AG04450 (cell line): ENCODE measurements around the gene ACE. TPM values are rescaled to one million over a fixed set of nuclear protein-coding genes. Genes with fewer than 3 reads are reported as not detected.

Experiments
- CTCF ChIA-PET: fragments of 300-600, 350-600 bp; formaldehyde crosslinking; extraction: SDS; loops from one replicate; lab custom pipeline; 2022; ENCODE audit warnings: antibody characterized with exemption, inconsistent platforms; lab: Charles Lee
- POLR2A ChIA-PET: fragments of 350-600 bp; formaldehyde crosslinking; extraction: SDS; loops from one replicate; lab custom pipeline; 2021; ENCODE audit warnings: antibody characterized with exemption, inconsistent platforms; lab: Yijun Ruan, JAX
- DNase-seq: peaks from one replicate; pipeline ENCODE4 v3.0.0-alpha.2; 2011; ENCODE audit warnings: low read depth, low spot score
- H3K27ac ChIP-seq: one replicate; pipeline ENCODE4 v1.5.1; 2012; ENCODE audit warnings: low read depth, low read length, control low read depth
- H3K27me3 ChIP-seq: one replicate; pipeline ENCODE4 v1.6.0; 2012; ENCODE audit warnings: low read length; ENCODE audit not compliant: control insufficient read depth, insufficient read depth
- H3K4me3 ChIP-seq: 2 replicates; pipeline ENCODE4 v1.5.1; 2011; ENCODE audit warnings: mild to moderate bottlenecking, low read depth, low read length, control low read depth
- H3K9me3 ChIP-seq: 2 replicates; pipeline ENCODE4 v1.5.1; 2012; ENCODE audit warnings: low read length; ENCODE audit not compliant: control insufficient read depth, insufficient read depth
- CTCF ChIP-seq: IDR thresholded peaks from 2 replicates; pipeline ENCODE4 v1.5.1; 2011; ENCODE audit warnings: low read depth, low read length, control low read depth, inconsistent platforms
- polyA plus RNA-seq: library from polyadenylated mRNA; depleted of rRNA; stranded (reverse); fragments of >200 nt; gene quantifications from 2 replicates; pipeline ENCODE4 v1.2.3, GENCODE V29; 2011

The ACE gene
- polyA plus RNA-seq, 1 experiment: 0.99 TPM

GRCh38 chr17:63483655-63484575, 7.1 kb downstream of the ACE start:
- Histone ChIP-seq H3K4me3 (no peak overlapping the region), H3K27me3 (peaks cover 4% of the 10 kb centered on the region), H3K9me3 (no peaks in the 10 kb centered on the region; the same call in 1 of the 2 replicates), H3K27ac (no peak overlapping the region)
- POLR2A ChIA-PET: no interaction called here
- no peak for DNase-seq
- CTCF ChIA-PET: no interaction called here
- TF ChIP-seq CTCF: no peak

- H3K4me3 ChIP-seq: no peak overlapping the region
- DNase-seq: no peak
- ChIA-PET CTCF (interaction anchor here (1.7 kb wide), 1 partner anchor 8 kb away, joined by 5 read pairs; no protein-coding TSS in a partner anchor), POLR2A (no interaction called here)
- TF ChIP-seq CTCF: no peak
- peaks cover 4% of the 10 kb centered on the region for H3K27me3 ChIP-seq
- no peak overlapping the region for H3K27ac ChIP-seq
- no peaks in the 10 kb centered on the region; the same call in 1 of the 2 replicates for H3K9me3 ChIP-seq
Observed at GRCh38 chr17:63486317-63487013, 9.6 kb downstream of the ACE start.

GRCh38 chr17:63487014-63487339, 10.1 kb downstream of the ACE start:
- ChIA-PET POLR2A (no interaction called here), CTCF (interaction anchor here (1.7 to 1.9 kb wide), 2 partner anchors 7 to 9 kb away, joined by 5 read pairs; no protein-coding TSS in a partner anchor)
- DNase-seq: no peak
- Histone ChIP-seq H3K4me3 (no peak overlapping the region), H3K27ac (no peak overlapping the region), H3K9me3 (no peaks in the 10 kb centered on the region; the same call in 1 of the 2 replicates), H3K27me3 (peaks cover 5% of the 10 kb centered on the region)
- no peak for TF ChIP-seq CTCF

- Histone ChIP-seq H3K27me3 (peaks cover 8% of the 10 kb centered on the region), H3K27ac (no peak overlapping the region), H3K4me3 (no peak overlapping the region), H3K9me3 (no peaks in the 10 kb centered on the region; the same call in 1 of the 2 replicates)
- ChIA-PET POLR2A (no interaction called here), CTCF (interaction anchor here (1.9 kb wide), 1 partner anchor 9 kb away, joined by 5 read pairs; no protein-coding TSS in a partner anchor)
- no peak for DNase-seq
- TF ChIP-seq CTCF: no peak
Observed at GRCh38 chr17:63488851-63489250, 12.0 kb downstream of the ACE start.
